Uterus (tissue), 2 donors: ENCODE data around the gene KRT71.

Source experiments
- POLR2A ChIP-seq, 2 donors: fragments of 450-650 bp; IDR thresholded peaks; one replicate each; pipeline ENCODE4 v1.6.1; 2016; ENCODE audit warnings: antibody characterized with exemption in 2 of 2, mild to moderate bottlenecking in 1 of 2, moderate library complexity in 1 of 2
- TF ChIP-seq, protein P1 (sequence below), 4 experiments: fragments of 200-600 bp in 2 of 4; fragments of 450-650 bp in 2 of 4; sonication (generic) in 2 of 4; IDR thresholded peaks; one replicate each; pipeline ENCODE4 v1.5.1; 2016 to 2019; ENCODE audit warnings: antibody characterized with exemption in 4 of 4, mild to moderate bottlenecking in 2 of 4, moderate library complexity in 1 of 4

- TF ChIP-seq, protein P1, sequence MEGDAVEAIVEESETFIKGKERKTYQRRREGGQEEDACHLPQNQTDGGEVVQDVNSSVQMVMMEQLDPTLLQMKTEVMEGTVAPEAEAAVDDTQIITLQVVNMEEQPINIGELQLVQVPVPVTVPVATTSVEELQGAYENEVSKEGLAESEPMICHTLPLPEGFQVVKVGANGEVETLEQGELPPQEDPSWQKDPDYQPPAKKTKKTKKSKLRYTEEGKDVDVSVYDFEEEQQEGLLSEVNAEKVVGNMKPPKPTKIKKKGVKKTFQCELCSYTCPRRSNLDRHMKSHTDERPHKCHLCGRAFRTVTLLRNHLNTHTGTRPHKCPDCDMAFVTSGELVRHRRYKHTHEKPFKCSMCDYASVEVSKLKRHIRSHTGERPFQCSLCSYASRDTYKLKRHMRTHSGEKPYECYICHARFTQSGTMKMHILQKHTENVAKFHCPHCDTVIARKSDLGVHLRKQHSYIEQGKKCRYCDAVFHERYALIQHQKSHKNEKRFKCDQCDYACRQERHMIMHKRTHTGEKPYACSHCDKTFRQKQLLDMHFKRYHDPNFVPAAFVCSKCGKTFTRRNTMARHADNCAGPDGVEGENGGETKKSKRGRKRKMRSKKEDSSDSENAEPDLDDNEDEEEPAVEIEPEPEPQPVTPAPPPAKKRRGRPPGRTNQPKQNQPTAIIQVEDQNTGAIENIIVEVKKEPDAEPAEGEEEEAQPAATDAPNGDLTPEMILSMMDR (IDR thresholded peaks at IDR 0.05), result no peak
- no peak for TF ChIP-seq POLR2A (IDR thresholded peaks at IDR 0.05)
These were observed 58.4 kb downstream of the KRT71 start for GRCh38 chr12:52494518-52494917.
